HG02870 (cell line): Measurements from ENCODE around the gene OR2L3.
"Not testable (repeated sequence)": the region's sequence is repeated elsewhere in the genome, so short reads cannot be mapped to it uniquely, and the experiment has no call there.

Source experiments
- ATAC-seq: cut with Tn5 transposase; IDR thresholded peaks from one replicate; pipeline ENCODE4 v1.9.1; 2021; ENCODE audit warnings: mild to moderate bottlenecking, moderate library complexity; ENCODE audit not compliant: unreplicated experiment

OR2L3 gene

DNA sequence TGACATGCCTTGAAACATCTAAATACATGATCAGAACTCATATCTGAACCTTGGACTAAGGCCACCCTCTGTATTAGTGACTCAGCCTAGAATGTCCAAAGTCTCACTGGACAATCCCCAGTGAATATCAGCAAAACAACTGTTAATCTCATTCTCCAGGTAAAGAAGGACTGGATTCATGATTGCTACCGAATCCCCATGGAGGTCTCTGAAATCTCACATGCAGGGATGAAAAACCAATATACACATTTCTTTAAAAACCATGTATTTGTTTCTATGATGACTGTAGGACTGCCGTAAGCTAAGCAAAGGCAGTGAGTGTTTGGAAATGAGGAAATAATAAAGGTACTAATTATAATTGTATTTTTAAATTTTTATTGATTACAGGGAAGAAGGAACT is at the start of gene OR2L3:
Gene OR2L3, plus strand, starts transcription at position 301 of the 400 bp plus-strand sequence. CDS start 13,846 bp downstream, outside the sequence.
- ATAC-seq = no peak

- ATAC-seq = no peak
These were observed 47.8 kb upstream of the OR2L3 start for GRCh38 chr1:247998811-247999210.

- ATAC-seq = no peak
These were observed 46.5 kb upstream of the OR2L3 start for GRCh38 chr1:248000169-248000568.

DNA sequence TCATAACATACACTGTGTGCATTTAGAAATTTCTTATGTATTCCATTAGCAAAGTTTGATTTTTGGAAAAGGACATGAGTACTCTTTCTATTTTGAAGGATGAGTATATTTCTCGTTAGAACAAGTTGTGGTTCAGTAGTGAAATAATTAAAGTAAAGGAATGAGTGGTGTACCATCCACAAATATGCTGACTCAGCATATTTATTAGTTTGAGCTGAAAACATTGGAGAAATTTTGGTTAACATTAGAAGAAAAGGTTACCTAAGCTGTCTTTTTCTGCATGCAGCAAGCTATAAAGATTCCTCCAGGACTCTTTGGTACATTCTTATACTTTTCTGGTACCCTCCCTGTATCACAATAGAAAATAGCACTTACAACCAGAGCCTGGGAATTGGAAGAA is 38.9 kb upstream of the OR2L3 start:
- ATAC-seq = no peak

GRCh38 chr1:248009681-248010080 is 37.0 kb upstream of the OR2L3 start:
- no peak for ATAC-seq

- no peak for ATAC-seq
These were observed 33.4 kb upstream of the OR2L3 start, which contains the start of gene OR2L5 for GRCh38 chr1:248013229-248013710. TSS of gene OR2L5 (plus strand) at chr1:248013660. CDS start at chr1:248021948, 8,288 bp downstream.

- no peak for ATAC-seq
These were observed 30.8 kb upstream of the OR2L3 start for GRCh38 chr1:248015803-248016202.

GRCh38 chr1:248029770-248030169 is 16.9 kb upstream of the OR2L3 start, which contains the start of gene OR2L2:
TSS of gene OR2L2 (plus strand) at chr1:248030070. CDS start at chr1:248038268, 8,198 bp downstream.
- no peak for ATAC-seq

GRCh38 chr1:248045209-248045608 is 1.4 kb upstream of the OR2L3 start:
- ATAC-seq = peak; percentile 66

GRCh38 chr1:248047008-248047407 is 372 bp downstream of the OR2L3 start:
- ATAC-seq = no peak

- ATAC-seq = no peak
These were observed 8.0 kb downstream of the OR2L3 start for GRCh38 chr1:248054671-248055070.

DNA sequence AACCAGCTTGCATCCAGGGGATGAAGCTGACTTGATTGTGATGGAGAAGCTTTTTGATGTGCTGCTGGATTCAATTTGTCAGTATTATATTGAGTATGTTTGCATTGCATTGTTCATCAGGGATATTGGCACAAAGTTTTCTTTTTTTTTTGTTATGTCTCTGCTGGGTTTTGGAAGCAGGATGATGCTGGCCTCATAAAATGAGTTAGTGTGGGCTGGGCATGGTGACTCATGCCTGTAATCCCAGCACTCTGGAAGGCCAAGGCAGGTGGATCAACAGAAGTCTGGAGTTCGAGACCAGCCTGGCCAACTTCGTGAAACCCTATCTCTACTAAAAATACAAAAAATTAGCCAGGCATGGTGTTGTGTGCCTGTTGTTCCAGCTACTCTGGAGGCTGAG is 8.6 kb downstream of the OR2L3 start:
- no peak for ATAC-seq

GRCh38 chr1:248065071-248065470 is 18.4 kb downstream of the OR2L3 start:
- ATAC-seq = no peak

DNA sequence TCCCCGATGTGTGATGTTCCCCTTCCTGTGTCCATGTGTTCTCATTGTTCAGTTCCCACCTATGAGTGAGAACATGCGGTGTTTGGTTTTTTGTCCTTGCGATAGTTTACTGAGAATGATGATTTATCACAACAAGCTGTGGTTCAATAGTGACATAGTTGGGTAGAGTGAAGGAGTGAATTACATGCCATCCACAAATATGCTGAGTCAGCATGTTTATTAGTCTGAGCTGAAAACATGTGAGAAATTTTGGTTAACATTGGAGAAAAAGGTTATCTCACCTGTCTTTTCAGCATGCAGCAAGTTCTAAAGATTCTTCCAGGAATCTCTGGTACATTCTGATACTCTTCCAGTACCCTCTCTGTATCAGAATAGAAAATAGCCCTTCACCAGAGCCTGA is 19.0 kb downstream of the OR2L3 start:
- no peak for ATAC-seq

DNA sequence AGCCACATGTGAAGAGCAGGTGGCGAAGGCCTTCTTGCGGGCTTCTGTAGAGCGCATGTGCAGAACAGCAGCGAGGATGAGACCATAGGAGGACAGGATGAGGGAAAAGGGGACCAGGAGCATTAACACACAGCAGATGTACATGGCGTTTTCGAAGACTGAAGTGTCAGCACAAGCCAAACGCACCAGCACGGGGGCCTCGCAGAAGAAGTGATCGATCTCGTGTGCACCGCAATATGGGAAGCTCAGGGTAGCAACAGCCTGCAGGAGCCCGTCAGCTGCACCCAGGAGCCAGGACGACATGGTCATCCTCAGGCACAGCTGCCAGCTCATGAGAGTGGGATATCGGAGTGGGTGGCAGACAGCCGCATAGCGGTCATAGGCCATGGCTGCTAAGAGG is 37.2 kb downstream of the OR2L3 start:
- ATAC-seq = not testable (repeated sequence)

DNA sequence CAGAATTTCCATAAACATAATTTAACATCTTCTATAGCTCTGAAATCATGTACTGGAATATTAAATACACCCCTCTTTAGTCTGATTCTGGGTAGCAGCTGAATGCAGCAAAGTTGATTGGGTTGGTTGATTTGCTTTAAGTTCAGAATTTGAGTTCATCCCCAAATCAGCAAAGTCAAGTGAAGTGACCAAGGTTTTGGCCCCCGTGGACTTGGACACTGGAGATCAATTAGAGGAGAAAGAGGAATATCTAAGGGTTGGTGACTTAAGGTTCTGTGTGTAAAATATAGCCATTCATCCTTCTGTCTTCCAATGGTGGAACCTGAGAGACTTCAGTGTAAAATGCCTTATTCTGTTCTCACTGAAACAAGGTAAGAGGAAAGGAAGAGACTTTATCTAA is 48.2 kb downstream of the OR2L3 start, which contains the start of gene OR2L13:
Gene OR2L13, plus strand, starts transcription at position 301 of the 400 bp plus-strand sequence. CDS start 4,192 bp downstream, outside the sequence.
- ATAC-seq = no peak

DNA sequence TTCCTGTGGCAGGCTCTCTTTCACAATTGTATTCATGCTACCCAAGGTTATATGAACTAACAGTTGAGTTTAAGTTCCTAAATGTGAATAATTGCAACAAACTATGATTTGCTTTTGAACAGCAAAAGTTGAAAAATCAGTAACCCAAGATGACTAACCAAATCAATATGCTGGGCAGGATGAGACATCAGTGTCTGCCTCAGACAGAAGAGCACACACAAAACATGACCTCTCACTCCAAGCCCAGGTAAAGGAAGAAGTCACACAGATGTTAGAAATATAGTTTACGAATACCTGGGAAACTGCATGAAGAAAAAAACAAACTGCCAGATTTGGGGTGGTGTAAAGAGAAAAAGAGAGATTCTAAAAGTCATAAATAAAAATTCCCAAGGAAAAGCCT is 51.9 kb downstream of the OR2L3 start:
- no peak for ATAC-seq

- ATAC-seq = no peak
These were observed 56.2 kb downstream of the OR2L3 start for GRCh38 chr1:248102847-248103246.

GRCh38 chr1:248111157-248111556 is 64.5 kb downstream of the OR2L3 start:
- no peak for ATAC-seq
